ENCODE measurements around the gene LINGO1.

The LINGO1 gene

GRCh38 chr15:77633134-77633912, 611 bp upstream of the LINGO1 start:
- peaks cover 32% of the 10 kb centered on the region for H3K4me1 ChIP-seq (ENCODE audit: control insufficient read depth, insufficient read depth, low read length)
- H3K27ac ChIP-seq (ENCODE audit: insufficient read depth, low read depth, low read length, poor library complexity, severe bottlenecking) = no peak overlapping the region
- no peaks in the 10 kb centered on the region for H3K9me3 ChIP-seq (ENCODE audit: control insufficient read depth, low read length)
- H3K4me3 ChIP-seq (ENCODE audit: insufficient read depth, low read depth, low read length) = peak overlapping the region; percentile 51
- 0% methylated on average over 55 of the region's 55 CpGs for WGBS, 2 experiments
- H3K36me3 ChIP-seq (ENCODE audit: control insufficient read depth, insufficient read depth, low read length) = no peaks in the 10 kb centered on the region
- H3K27me3 ChIP-seq (ENCODE audit: control insufficient read depth, insufficient read depth, low read length, poor library complexity, severe bottlenecking) = peaks cover 8% of the 10 kb centered on the region

- Histone ChIP-seq H3K27ac (ENCODE audit: insufficient read depth, low read depth, low read length, poor library complexity, severe bottlenecking) (no peak overlapping the region), H3K4me3 (ENCODE audit: insufficient read depth, low read depth, low read length) (peak overlapping the region; percentile 61), H3K27me3 (ENCODE audit: control insufficient read depth, insufficient read depth, low read length, poor library complexity, severe bottlenecking) (peaks cover 8% of the 10 kb centered on the region), H3K9me3 (ENCODE audit: control insufficient read depth, low read length) (no peaks in the 10 kb centered on the region), H3K4me1 (ENCODE audit: control insufficient read depth, insufficient read depth, low read length) (peaks cover 36% of the 10 kb centered on the region), H3K36me3 (ENCODE audit: control insufficient read depth, insufficient read depth, low read length) (no peaks in the 10 kb centered on the region)
- WGBS, 2 experiments = 0 to 1% methylated on average over 47 of the region's 47 CpGs
These were observed 773 bp downstream of the LINGO1 start for GRCh38 chr15:77631745-77632533.

- WGBS, 2 experiments = 2% methylated on average over 17 to 20 of the region's 20 CpGs
- H3K4me3 ChIP-seq (ENCODE audit: insufficient read depth, low read depth, low read length) = peak overlapping the region; percentile 61
- peak overlapping the region; percentile 45 for H3K27ac ChIP-seq (ENCODE audit: insufficient read depth, low read depth, low read length, poor library complexity, severe bottlenecking)
These were observed 1.6 kb downstream of the LINGO1 start for GRCh38 chr15:77630956-77631744.

GRCh38 chr15:77630056-77630455, 2.7 kb downstream of the LINGO1 start:
- Histone ChIP-seq H3K4me1 (ENCODE audit: control insufficient read depth, insufficient read depth, low read length) (peaks cover 32% of the 10 kb centered on the region), H3K9me3 (ENCODE audit: control insufficient read depth, low read length) (no peaks in the 10 kb centered on the region), H3K27me3 (ENCODE audit: control insufficient read depth, insufficient read depth, low read length, poor library complexity, severe bottlenecking) (peaks cover 4% of the 10 kb centered on the region), H3K4me3 (ENCODE audit: insufficient read depth, low read depth, low read length) (no peak overlapping the region), H3K36me3 (ENCODE audit: control insufficient read depth, insufficient read depth, low read length) (no peaks in the 10 kb centered on the region), H3K27ac (ENCODE audit: insufficient read depth, low read depth, low read length, poor library complexity, severe bottlenecking) (no peak overlapping the region)
- WGBS, 2 experiments = 83% methylated on average over 7 to 9 of the region's 9 CpGs

More at GRCh38 chr15:77630956-77631744, 1.6 kb downstream of the LINGO1 start:
- Histone ChIP-seq H3K4me1 (ENCODE audit: control insufficient read depth, insufficient read depth, low read length) (peaks cover 37% of the 10 kb centered on the region), H3K9me3 (ENCODE audit: control insufficient read depth, low read length) (no peaks in the 10 kb centered on the region), H3K36me3 (ENCODE audit: control insufficient read depth, insufficient read depth, low read length) (no peaks in the 10 kb centered on the region), H3K27me3 (ENCODE audit: control insufficient read depth, insufficient read depth, low read length, poor library complexity, severe bottlenecking) (peaks cover 8% of the 10 kb centered on the region)

- Histone ChIP-seq H3K9me3 (ENCODE audit: control insufficient read depth, low read length) (no peaks in the 10 kb centered on the region), H3K4me1 (ENCODE audit: control insufficient read depth, insufficient read depth, low read length) (peaks cover 33% of the 10 kb centered on the region), H3K36me3 (ENCODE audit: control insufficient read depth, insufficient read depth, low read length) (no peaks in the 10 kb centered on the region), H3K27ac (ENCODE audit: insufficient read depth, low read depth, low read length, poor library complexity, severe bottlenecking) (no peak overlapping the region), H3K27me3 (ENCODE audit: control insufficient read depth, insufficient read depth, low read length, poor library complexity, severe bottlenecking) (no peaks in the 10 kb centered on the region), H3K4me3 (ENCODE audit: insufficient read depth, low read depth, low read length) (no peak overlapping the region)
- WGBS, 2 experiments = 90 to 91% methylated on average over 8 of the region's 8 CpGs
These were observed 3.4 kb downstream of the LINGO1 start for GRCh38 chr15:77629070-77630030.

- H3K36me3 ChIP-seq (ENCODE audit: control insufficient read depth, insufficient read depth, low read length) = no peaks in the 10 kb centered on the region
- H3K27ac ChIP-seq (ENCODE audit: insufficient read depth, low read depth, low read length, poor library complexity, severe bottlenecking) = no peak overlapping the region
- no peaks in the 10 kb centered on the region for H3K27me3 ChIP-seq (ENCODE audit: control insufficient read depth, insufficient read depth, low read length, poor library complexity, severe bottlenecking)
- H3K9me3 ChIP-seq (ENCODE audit: control insufficient read depth, low read length) = no peaks in the 10 kb centered on the region
- peaks cover 35% of the 10 kb centered on the region for H3K4me1 ChIP-seq (ENCODE audit: control insufficient read depth, insufficient read depth, low read length)
- WGBS, 2 experiments = 98% methylated on average over 2 of the region's 2 CpGs
- no peak overlapping the region for H3K4me3 ChIP-seq (ENCODE audit: insufficient read depth, low read depth, low read length)
These were observed 4.7 kb downstream of the LINGO1 start for GRCh38 chr15:77628010-77628409.

- Histone ChIP-seq H3K27ac (ENCODE audit: insufficient read depth, low read depth, low read length, poor library complexity, severe bottlenecking) (no peak overlapping the region), H3K27me3 (ENCODE audit: control insufficient read depth, insufficient read depth, low read length, poor library complexity, severe bottlenecking) (no peaks in the 10 kb centered on the region), H3K4me1 (ENCODE audit: control insufficient read depth, insufficient read depth, low read length) (peaks cover 39% of the 10 kb centered on the region), H3K4me3 (ENCODE audit: insufficient read depth, low read depth, low read length) (no peak overlapping the region), H3K36me3 (ENCODE audit: control insufficient read depth, insufficient read depth, low read length) (no peaks in the 10 kb centered on the region), H3K9me3 (ENCODE audit: control insufficient read depth, low read length) (no peaks in the 10 kb centered on the region)
- 84% methylated on average over 2 of the region's 2 CpGs for WGBS, 2 experiments
These were observed 5.1 kb downstream of the LINGO1 start for GRCh38 chr15:77627581-77627980.

- H3K27me3 ChIP-seq (ENCODE audit: control insufficient read depth, insufficient read depth, low read length, poor library complexity, severe bottlenecking) = no peaks in the 10 kb centered on the region
These were observed 5.6 kb downstream of the LINGO1 start for GRCh38 chr15:77627067-77627466.

GRCh38 chr15:77626002-77626401, 6.7 kb downstream of the LINGO1 start:
- H3K4me3 ChIP-seq (ENCODE audit: insufficient read depth, low read depth, low read length) = no peak overlapping the region
- H3K27ac ChIP-seq (ENCODE audit: insufficient read depth, low read depth, low read length, poor library complexity, severe bottlenecking) = no peak overlapping the region
- H3K9me3 ChIP-seq (ENCODE audit: control insufficient read depth, low read length) = no peaks in the 10 kb centered on the region
- no peaks in the 10 kb centered on the region for H3K27me3 ChIP-seq (ENCODE audit: control insufficient read depth, insufficient read depth, low read length, poor library complexity, severe bottlenecking)
- no peaks in the 10 kb centered on the region for H3K36me3 ChIP-seq (ENCODE audit: control insufficient read depth, insufficient read depth, low read length)
- peaks cover 53% of the 10 kb centered on the region for H3K4me1 ChIP-seq (ENCODE audit: control insufficient read depth, insufficient read depth, low read length)
- WGBS, 2 experiments = 92 to 93% methylated on average over 3 of the region's 3 CpGs

More at GRCh38 chr15:77627067-77627466, 5.6 kb downstream of the LINGO1 start:
- peaks cover 44% of the 10 kb centered on the region for H3K4me1 ChIP-seq (ENCODE audit: control insufficient read depth, insufficient read depth, low read length)
- H3K9me3 ChIP-seq (ENCODE audit: control insufficient read depth, low read length) = no peaks in the 10 kb centered on the region
- no peak overlapping the region for H3K4me3 ChIP-seq (ENCODE audit: insufficient read depth, low read depth, low read length)
- WGBS, 2 experiments = 72 to 75% methylated on average over 12 of the region's 12 CpGs
- H3K36me3 ChIP-seq (ENCODE audit: control insufficient read depth, insufficient read depth, low read length) = no peaks in the 10 kb centered on the region
- peak overlapping the region; percentile 39 for H3K27ac ChIP-seq (ENCODE audit: insufficient read depth, low read depth, low read length, poor library complexity, severe bottlenecking)

All from ectodermal cell (in vitro differentiated cells).